ENCODE data around the gene SLC35D3.

- TF ChIP-seq POU2F2 (IDR thresholded peaks at IDR 0.05; ENCODE audit: low read depth, low read length) (no peak), TAF1 (IDR thresholded peaks at IDR 0.05; ENCODE audit: low read depth, low read length) (no peak), POLR2A (IDR thresholded peaks at IDR 0.05; ENCODE audit: low read depth, low read length) (no peak), POLR2AphosphoS5 (IDR thresholded peaks at IDR 0.05; ENCODE audit: low read depth, low read length) (no peak)
Measured at GRCh38 chr6:136962661-136963060, 40.6 kb downstream of the SLC35D3 start.

Data from GM12891 (cell line).